ENCODE results near the gene NECTIN4.
A peak's percentile ranks its signal among the peaks of the same experiment; 100 is the strongest.
"Not testable (repeated sequence)": the region's sequence is repeated elsewhere in the genome, so short reads cannot be mapped to it uniquely, and the experiment has no call there.

Gene NECTIN4

DNA sequence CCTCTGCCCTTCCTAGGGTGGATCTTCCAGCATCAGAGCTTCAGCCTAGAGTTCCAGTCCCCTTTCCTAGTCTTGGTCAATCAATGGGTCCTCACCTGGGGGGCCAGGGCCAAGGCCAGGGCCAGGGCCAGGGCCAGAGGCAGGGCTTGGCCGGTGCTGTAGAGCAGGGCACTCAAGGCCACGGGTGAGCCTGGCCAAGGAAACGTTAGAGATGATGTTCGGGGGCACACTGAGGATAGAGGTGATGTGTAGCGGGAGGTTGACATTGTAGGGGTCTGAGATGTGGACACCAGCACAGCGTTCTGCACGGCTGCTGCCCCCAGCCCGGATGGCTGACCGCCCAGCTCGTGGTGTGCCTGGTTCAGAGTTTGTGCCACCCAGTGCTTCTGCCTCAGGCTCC is 38.1 kb downstream of the NECTIN4 start:
- DNase-seq, result no peak

DNA sequence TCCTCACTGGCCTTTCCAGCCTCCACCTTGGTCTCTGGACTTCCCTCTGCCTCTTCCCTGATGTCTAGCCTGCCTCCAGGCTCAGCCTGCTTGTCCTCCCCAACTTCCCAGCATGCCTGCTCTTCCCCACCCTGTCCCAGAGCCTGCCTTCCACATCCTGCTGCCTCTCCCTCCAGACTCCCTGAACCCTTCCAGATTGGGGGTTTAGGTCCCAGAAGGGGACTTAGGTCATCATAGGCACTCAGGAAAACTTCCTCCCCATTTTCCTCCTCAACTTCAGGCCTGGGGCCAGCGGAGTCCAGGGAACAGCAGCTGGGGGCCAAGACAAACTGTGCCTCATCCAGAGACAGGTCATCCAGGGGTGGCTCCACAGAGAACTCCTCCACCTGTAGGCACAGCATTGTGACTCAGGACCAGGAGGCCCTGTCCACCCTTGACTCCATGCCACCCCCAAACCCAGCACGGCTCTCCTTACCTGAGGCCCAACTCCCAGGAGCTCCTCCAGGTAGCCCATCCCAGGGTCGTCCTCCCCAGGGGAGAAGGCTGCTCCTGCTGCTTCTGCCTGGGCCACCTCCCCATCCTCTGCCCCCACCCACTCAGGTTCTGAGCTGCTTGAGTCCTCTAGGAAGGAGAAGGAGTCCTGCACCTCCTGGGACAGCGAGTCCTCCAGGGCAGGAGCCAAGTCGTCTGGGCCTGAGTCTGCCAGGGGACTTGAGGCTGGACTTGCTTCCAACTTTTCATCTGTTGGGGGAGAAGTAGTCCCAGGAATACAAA is 40.2 kb downstream of the NECTIN4 start:
- no peak for DNase-seq

DNA sequence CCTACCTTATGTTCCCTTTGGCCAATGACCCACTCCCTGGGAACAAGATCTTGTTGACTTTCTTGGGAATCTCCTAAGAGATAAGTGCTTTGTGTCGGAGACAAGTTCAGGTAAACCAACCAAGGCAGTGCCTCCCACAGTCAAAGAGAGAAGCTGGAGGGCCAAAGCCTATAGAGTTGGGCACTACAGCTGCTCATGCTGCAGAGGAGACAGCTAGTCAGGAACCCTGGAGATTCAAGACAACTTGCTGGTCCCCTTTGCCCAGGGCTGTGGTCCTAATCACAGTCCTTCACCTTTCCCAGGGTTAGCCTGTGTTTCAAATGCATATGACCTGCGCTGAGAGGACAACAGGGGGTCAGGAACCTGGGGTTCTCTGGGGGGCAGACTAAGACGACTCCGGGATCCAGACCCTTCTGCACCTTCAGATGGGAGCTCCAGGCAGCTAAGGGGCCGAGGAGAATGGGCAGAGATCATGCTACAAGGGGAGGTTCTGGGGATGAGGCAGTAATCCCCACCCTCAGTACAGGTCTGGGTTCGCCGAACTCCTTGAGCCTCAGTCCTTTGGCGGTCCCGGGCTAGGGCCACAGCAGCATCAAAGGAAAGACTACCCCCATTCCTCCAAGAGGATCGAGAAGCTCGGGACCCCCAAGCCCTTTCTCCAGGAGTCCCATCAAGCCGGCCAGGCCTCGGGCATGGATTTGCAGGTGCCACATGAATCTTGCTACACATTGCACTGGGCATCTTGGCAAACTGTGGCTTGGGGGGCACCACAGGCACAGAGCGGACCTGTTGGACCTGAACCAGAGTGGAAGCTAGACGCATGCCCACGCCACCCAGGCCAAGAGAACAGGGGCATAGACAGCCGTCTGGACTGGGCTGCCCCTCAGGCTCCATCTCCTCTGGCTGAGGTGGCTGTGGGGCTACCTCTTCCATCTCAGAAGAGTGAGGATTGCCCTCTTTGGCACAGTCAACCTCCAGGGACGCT is 41.6 kb downstream of the NECTIN4 start:
- DNase-seq, result no peak

DNA sequence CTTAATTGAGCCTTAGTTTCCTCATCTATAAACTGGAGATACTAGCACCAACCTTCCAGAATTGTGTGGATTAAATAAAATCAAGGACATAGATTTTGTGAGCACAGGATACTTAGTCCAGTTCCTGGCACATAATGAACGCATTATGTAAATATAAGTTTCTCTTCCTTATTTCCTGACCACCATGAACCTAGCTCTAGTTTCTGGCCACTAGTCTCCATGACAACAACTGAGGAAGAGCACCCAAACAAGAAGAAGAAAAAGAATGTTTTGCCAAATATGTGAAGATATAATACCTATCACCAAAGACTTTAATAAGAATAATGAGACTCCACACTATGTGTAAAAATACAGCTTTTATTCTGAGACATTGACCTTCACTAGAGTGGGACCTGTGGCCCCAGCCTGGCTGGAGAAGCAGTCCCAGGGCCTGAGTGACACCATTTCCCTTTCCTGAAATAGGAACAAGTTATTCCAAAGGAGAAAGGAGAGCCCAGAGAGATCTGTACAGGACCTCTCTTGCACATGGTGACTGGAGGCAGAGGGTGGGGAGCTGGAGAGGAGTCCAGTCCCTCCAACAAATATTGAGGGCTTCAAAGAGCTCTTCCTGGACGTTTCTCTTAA is 42.6 kb downstream of the NECTIN4 start:
- DNase-seq, result no peak

DNA sequence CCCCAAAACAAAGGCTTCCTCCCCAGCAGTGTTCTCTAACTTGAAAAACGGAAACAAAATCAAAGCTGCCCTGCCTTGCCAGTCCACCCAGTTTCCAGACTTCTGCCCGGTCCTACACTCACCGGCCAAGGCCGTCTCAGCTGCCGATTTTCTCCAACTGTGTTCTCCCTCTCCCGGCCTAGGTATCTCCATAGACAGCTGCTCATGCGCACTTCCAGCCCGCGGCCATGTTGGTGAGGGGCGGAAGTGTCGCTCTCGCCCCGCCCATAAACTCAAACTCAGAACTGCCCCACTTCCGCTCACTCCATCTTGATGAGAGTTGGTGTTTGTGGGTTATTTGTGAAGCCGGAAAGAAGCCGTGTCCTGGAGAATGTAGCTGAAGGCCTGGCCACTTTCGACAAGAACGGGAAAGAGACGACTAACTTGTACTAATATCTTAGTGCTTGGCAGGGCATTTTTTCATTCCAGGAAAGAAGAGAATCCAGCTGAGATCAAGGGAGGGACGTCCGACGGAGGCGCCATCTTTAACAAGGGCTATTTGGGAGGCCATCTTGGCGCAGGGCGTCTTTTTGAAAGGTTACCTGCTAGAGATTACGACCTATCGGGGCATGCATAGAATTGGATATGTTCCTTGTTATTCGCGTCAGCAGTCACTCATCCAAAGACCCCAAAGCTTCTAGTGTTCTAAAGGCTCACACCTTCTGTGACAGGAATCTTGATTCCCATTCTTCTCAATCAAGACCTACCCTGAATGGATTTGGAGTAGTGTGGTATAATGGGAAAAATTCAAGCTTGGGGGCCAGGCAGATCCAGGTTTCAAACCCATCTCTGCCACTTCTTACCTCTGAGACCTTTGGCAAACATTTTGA is 43.4 kb downstream of the NECTIN4 start, which contains the start of gene USF1:
Gene USF1, minus strand, starts transcription at position 242 of the 869 bp plus-strand sequence. CDS start 2,702 bp downstream, outside the sequence.
- peak; percentile 93 for DNase-seq

DNA sequence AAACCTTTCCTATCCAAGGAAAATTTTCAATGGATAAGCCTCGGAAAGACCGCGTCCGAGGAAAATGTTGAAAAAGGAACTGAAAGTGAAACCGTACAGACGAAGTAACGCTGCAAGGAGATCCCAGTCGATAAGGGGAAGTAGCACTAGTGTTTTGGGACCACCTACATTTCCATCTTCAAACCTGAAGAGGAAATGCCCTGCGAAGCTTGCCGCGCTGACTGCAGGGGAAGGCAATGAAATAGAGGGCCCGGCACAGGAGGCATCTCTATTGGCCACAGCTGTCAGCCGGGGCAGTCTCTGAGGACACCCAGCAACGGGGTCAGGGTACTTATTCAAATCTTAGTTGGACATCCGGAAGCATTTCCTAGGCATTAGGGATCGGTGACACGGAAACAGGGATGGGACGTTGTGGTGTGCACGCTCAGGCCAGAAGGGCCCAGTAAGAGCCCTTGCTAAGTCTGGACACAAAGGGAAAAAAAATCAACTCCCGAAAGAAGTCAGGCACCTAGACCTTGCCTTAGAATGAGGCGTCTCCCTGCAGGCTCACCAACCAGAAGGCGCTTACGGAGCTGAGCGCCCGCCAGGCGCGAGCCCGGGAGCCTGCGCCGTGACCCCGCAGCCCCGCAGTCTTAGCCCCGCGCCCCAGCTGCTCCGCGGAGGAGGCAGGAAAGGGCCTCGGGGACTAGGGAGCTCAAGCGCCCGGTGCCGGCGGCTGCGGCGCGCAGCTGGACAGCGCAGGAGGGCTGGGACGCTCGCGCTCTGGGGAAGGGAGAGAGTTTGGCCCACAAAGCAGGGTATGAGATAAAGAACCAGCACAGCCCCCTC is 44.2 kb downstream of the NECTIN4 start:
- DNase-seq, result peak; percentile 64

DNA sequence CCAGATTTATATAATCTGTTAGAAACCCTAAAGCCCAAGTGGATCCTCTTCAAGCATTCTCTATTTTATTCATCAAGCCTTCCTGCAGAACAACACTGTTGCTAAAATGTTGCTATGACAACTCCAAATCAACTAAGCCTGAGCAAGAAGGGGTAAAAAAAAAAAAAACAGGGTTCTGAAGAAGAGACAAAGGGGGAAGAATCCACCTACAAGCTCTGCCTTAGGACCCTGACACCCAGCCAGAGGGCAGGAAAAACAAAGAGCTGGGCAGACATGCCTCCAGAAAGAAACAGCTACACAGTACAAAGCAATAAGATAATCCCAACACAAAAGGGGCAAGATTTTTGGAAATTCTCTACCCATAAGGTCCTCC is 44.8 kb downstream of the NECTIN4 start:
- DNase-seq, result no peak

DNA sequence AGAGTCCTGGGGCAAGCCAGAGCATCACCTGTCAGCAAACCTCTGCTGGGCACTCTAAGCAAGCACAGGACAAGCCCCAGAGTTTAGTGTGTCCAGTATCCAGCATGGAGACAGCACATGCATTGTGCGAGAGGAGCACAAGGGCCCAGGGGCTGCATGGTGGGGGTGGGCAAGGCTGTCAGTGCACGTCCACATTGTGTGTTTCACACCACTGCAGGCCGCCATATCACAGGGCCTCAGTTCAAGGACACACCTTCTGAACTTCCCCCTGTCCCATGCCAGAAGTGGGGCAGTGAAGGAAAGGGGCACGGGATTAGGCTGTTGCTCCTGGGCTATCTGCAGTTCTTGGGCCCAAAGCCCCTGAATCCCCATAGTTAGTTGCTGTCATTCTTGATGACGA is 49.8 kb downstream of the NECTIN4 start:
- DNase-seq, result no peak

DNA sequence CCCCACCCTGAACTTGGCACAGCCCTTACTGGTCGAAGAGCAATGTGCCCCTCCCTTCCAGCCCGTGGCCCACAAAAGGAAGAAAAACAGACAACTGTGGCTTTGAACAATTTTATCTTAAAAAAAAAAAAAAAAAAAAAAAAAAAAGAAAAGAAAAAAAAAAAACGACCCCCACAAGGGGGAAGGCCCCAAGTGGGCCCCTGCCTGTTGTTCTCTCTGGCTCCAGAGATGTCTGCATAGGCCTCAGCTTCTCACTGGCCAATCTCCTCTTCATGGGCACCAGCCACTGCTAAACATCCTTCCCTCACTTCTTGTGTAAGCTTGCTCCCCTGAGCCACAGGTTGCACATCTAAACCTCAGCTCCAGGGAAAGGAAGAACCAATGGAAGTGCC is 50.2 kb downstream of the NECTIN4 start:
- no peak for DNase-seq

DNA sequence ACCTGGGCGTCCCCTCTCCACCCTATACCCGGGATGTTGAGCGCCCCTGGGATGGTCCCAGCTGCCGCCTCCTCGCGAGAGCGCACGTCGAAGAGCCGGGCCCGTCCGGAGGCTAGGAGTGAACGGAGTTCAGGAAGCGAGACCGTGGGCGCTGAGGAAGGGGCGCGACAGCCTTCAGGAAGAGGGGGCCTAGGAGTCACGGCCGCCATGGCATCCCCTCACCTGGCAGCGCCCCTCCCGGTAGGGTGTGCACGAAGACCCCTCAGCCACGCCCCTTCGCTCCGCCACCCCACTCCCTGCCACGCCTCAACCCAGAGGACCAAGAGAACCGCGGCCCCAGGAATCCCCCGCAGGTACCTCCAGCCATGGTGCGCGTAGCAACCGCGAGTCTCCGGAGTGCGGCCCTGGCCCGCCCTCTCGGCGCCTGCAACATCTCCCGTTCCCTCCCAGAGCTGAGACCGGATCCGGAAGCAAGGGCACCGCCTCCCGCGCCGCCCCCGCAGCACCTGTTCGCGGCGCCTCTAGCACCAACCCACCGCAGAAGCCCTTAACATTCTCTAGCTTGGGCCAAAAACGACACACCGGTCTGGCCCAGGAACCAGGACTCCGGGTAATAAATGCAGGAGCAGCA is 50.7 kb downstream of the NECTIN4 start, which contains the start of gene TSTD1:
Gene TSTD1, minus strand, starts transcription at position 442 of the 631 bp plus-strand sequence. Its CDS starts 75 bp downstream, at position 367.
- DNase-seq, result peak; percentile 90

DNA sequence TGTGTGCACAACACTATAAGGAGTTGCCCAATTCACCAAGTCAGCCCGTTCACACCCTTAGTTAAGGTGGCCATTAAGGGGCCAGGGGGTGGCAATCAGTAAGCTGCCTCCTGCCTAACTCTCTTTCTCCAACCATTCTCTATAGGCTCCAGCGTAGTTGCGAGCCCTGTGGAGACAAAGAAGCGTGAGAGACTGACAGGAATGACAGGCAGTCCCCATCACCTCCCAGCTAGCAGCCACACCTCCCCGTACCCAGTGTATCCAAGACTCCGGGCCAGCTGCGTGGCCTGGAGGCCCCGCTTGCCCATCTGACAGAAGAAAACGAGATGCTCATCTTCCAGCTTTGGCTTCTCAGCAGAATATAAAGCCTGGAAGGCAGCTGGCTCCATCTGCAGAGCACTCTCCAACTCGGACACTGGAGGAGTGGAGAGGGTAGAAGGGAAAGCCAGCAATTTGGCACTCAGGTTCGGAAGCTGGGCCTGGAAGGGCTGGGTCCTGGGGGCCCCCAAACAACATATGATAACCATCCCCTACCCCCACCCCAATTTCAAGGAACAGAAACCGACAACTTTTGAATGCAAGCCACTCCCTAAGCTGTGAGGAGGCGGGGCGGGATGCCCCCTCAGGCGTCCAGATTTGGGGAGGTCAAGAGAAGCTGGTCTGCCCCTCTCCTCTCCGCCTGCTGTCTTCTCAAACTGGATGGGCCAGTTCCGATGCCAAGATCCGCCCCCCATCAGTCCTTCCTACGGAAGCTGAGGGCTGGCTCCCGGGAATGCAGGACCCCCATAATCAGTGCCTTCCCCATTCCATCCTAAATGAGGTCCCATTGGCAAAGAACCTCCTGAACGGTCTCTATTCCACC is 51.5 kb downstream of the NECTIN4 start:
- DNase-seq, result no peak

DNA sequence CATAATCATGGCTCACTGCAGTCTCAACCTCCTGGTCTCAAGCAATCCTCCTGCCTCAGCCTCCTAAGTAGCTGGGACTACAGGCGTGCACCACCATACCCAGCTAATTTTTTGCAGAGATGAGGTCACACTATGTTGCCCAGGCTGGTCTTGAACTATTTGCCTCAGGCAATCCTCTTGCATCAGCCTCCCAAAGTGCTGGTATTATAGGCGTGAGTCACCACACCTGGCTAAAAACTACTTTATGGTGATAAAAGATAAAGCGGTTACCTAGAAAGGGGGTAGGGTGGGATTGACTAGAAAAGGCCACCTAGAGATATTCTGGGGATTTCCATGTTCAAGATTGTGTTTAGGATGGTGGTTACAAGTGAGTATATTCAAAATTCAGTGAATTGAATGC is 55.6 kb downstream of the NECTIN4 start:
- DNase-seq, result no peak

DNA sequence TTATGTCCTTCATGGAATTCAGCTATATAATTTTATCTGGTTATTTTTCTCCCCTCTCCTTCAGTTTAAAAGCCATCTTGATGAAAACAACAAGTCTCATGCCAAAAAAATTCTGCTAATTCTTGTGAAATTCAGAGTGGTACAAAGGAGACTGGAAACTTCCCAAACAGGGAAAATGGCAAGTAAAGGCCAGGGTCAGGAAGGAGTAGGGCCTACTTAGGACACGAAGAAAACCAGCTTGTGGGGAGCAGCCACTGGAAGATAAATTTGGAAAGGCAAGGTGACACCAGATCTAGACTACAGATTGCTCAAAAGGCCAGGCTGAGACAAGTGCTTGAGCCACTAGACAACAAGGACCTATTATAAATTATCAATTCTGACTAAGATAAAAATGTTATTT is 56.9 kb downstream of the NECTIN4 start:
- DNase-seq, result no peak

DNA sequence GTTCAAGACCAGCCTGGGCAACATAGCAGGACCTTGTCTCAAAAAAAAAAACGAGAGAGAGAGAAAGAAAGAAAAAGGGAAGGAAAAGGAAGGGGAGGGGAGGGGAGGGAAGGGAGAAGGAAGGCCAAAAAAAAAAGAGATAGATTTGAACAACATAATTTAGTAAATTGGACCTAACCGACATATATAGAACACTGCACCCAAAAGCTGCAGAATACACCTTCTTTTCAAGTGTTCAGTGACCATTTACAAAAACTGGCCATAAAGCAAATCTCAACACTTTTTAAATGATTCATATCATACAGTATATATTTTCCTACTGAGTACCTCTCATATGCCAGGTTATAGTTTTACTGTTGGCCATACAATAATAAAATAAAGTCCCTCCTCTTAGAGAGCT is 57.5 kb downstream of the NECTIN4 start:
- no peak for DNase-seq

DNA sequence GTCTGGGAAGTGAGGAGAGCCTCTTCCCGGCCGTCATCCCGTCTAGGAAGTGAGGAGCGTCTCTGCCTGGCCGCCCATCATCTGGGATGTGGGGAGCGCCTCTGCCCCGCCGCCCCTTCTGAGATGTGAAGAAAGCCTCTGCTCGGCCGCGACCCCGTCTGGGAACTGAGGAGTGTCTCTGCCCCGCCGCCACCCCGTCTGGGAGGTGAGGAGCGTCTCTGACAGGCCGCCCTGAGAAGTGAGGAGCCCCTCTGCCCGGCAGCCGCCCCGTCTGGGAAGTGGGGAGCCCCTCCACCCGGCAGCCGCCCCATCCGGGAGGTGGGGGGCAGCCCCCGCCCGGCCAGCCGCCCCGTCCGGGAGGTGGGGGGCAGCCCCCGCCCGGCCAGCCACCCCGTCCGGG is 59.9 kb downstream of the NECTIN4 start:
- DNase-seq, result not testable (repeated sequence)

DNA sequence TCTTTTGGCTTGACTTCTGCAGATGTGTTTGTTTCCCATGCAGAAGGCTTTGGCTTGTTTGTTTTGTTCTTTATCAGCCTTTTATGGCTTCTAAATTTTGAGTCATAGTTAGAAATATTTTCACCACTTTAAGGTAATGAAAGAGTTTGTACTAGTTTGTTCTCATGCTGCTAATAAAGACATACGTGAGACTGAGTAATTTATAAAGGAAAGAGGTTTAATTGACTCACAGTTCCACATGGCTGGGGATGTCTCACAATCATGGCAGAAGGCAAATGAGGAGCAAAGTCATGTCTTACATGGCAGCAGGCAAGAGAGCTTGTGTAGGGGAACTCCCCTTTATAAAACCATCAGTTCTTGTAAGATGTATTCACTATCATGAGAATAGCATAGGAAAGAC is 62.4 kb downstream of the NECTIN4 start:
- not testable (repeated sequence) for DNase-seq

DNA sequence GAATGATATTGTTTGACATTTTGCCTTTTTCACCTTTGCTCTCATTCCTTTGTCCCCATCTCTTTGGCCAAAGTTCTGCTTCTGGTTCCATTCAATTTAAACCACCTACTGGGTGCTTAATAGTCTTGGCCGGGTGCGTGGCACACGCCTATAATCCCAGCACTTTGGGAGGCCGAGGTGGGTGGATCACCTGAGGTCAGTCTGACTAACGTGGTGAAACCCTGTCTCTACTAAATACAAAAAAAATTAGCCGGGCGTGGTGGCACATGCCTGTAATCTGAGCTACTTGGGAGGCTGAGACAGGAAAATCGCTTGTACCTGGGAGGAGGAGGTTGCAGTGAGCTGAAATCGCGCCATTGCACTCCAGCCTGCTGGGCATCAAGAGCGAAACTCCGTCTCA is 66.9 kb downstream of the NECTIN4 start:
- not testable (repeated sequence) for DNase-seq

DNA sequence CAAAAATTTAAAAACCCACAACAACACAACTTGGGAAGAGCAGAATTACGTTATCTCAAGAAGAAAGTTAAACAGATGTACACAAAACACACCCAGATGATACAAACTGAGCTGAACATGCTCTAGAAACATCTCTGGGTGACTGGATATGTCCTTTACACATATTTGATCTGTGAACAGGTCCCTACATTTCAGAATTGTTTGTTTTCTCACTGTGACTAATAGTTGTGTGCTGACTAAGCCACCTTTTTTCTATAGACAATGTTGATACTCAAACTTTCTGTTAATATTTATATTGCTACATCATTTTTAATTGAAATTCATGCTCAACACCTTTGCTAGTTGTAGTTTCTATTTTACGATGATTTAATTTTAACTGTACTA is 67.4 kb downstream of the NECTIN4 start:
- no peak for DNase-seq

DNA sequence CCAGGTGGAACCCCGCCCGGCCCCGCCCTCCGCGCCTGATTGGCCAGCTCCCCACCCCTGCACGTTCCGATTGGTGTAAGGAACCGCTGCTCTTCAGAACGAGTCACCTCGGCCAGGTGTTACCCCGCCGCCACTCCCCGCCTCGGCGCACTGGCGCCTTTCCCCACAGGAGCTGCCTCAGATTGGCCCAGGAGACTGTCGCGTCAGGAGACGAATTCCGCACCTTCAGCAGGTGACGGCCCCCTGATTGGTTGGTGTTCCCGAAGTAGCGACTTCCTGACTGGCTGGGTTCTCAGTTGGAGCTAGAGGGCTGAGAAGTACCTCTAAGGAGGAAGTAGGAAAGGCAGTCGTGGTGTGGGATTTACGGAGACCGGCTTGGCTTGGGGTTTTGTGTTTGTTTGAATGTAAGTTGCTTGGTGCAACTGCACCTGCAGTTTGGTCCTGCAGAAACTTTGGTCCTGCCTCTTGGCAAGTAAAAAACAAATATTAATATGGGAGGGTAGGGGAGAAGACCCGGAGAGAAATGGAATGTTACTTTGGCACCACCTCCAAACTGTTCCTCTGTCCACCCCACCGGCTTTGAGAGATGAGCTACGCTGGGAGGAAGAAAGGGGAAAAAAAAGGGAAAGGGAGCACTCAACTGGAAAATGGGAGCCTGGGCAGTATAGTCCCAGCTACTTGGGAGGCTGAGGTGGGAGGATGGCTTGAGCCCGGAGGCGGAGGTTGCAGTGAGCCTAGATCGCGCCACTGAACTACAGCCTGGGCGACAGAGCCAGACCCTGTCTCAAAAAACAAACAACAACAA is 68.0 kb downstream of the NECTIN4 start:
- peak; percentile 95 for DNase-seq
